HepG2 (cell line): ENCODE results near the gene SND1. TPM values are rescaled to one million over a fixed set of nuclear protein-coding genes. Genes with fewer than 3 reads are reported as not detected.
A peak's percentile ranks its signal among the peaks of the same experiment; 100 is the strongest.

Experiments
- ATAC-seq: fragments of 200-7000 bp; cut with Tn5 transposase; 3 replicates; pipeline ENCODE4 v1.9.1; 2020; ENCODE audit warnings: mild to moderate bottlenecking, moderate library complexity
- BruUV-seq: library from RNA; stranded (reverse); fragments of 400-500 nt; replicated peaks from 2 replicates; lab custom pipeline; 2021; lab: Mats Ljungman, UMichigan
- CTCF ChIA-PET: fragments of 300-600 bp; formaldehyde crosslinking; extraction: SDS; loops from one replicate; lab custom pipeline; 2021; ENCODE audit warnings: low total read pairs, inconsistent platforms, low intra/inter-chr PET ratio; lab: Yijun Ruan, JAX
- POLR2A ChIA-PET: fragments of 350-600 bp; sonication (Branson Sonifier 250); formaldehyde crosslinking; loops from one replicate; lab custom pipeline; 2020; ENCODE audit warnings: antibody characterized with exemption, inconsistent platforms; lab: Yijun Ruan, JAX
- DNase-seq: peaks from one replicate; pipeline ENCODE4 v3.0.0-alpha.2; 2015; ENCODE audit warnings: low spot score
- FAIRE-seq: peaks from 3 replicates; lab custom pipeline; 2011; peaks lifted over from hg19 to GRCh38; lab: Jason Lieb, UNC
- H2AFZ ChIP-seq: one replicate; pipeline ENCODE4 v1.6.1; 2011; ENCODE audit warnings: low read length, inconsistent platforms
- H3K27ac ChIP-seq: fragments of 300-600 bp; 3 replicates; pipeline ENCODE4 v1.8.0; 2011; ENCODE audit warnings: mixed run types, mild to moderate bottlenecking, mixed read lengths, low read length, inconsistent platforms; ENCODE audit not compliant: insufficient read depth; ENCODE audit errors: extremely low read length
- H3K27me3 ChIP-seq, 2 experiments: fragments of 200-600 bp in 1 of 2; 2 replicates in 1 of 2; 3 replicates in 1 of 2; pipeline versions ENCODE4 v1.6.0 to v1.8.0; 2011; ENCODE audit warnings: low read length in 2 of 2, mild to moderate bottlenecking in 2 of 2, moderate library complexity in 2 of 2, inconsistent platforms in 1 of 2; ENCODE audit not compliant: insufficient read depth in 2 of 2, control insufficient read depth in 1 of 2
- H3K36me3 ChIP-seq, 2 experiments: fragments of 200-600 bp in 1 of 2; replicated peaks in 1 of 2; 2 replicates in 1 of 2; 3 replicates in 1 of 2; pipeline versions ENCODE4 v1.5.1 to v1.8.0; 2011; ENCODE audit warnings: low read length in 2 of 2, inconsistent platforms in 1 of 2; ENCODE audit not compliant: insufficient read depth in 2 of 2, control insufficient read depth in 1 of 2
- H3K4me1 ChIP-seq: 2 replicates; pipeline ENCODE4 v1.5.1; 2012; ENCODE audit warnings: low read length, inconsistent platforms; ENCODE audit not compliant: insufficient read depth
- H3K4me2 ChIP-seq: 2 replicates; pipeline ENCODE4 v1.6.0; 2011; ENCODE audit warnings: low read depth, low read length, inconsistent platforms
- H3K4me3 ChIP-seq, 3 experiments: fragments of 200-600 bp in 1 of 3; sonication (generic), shearing (Covaris generic) in 1 of 3; replicated peaks in 1 of 3; 2 replicates each; pipeline ENCODE4 v1.5.1; 2011 to 2016; ENCODE audit warnings: low read length in 3 of 3, inconsistent platforms in 2 of 3, low read depth in 2 of 3, mild to moderate bottlenecking in 2 of 3, control low read depth in 1 of 3, mixed read lengths in 1 of 3; ENCODE audit not compliant: insufficient read depth in 1 of 3
- H3K79me2 ChIP-seq: one replicate; pipeline ENCODE4 v1.6.1; 2011; ENCODE audit warnings: low read length, inconsistent platforms; ENCODE audit not compliant: insufficient read depth
- H3K9ac ChIP-seq: 2 replicates; pipeline ENCODE4 v1.6.0; 2011; ENCODE audit warnings: mild to moderate bottlenecking, low read depth, low read length, inconsistent platforms; ENCODE audit not compliant: insufficient read depth
- H3K9me3 ChIP-seq: 2 replicates; pipeline ENCODE4 v1.5.1; 2012; ENCODE audit warnings: mild to moderate bottlenecking, low read length
- H4K20me1 ChIP-seq: 2 replicates; pipeline ENCODE4 v1.6.0; 2011; ENCODE audit warnings: inconsistent platforms, mild to moderate bottlenecking, low read length, moderate library complexity; ENCODE audit not compliant: insufficient read depth
- GABPB1 ChIP-seq: IDR thresholded peaks from 2 replicates; pipeline ENCODE4 v1.6.1; 2016; ENCODE audit warnings: mild to moderate bottlenecking, missing genetic modification reagents, moderate library complexity, missing compliant biosample characterization
- HOXD1 ChIP-seq: sonication (generic); formaldehyde crosslinking; IDR thresholded peaks from 2 replicates; pipeline ENCODE4 v1.5.0; 2020; ENCODE audit warnings: missing genetic modification reagents
- MAFF ChIP-seq: IDR thresholded peaks from 2 replicates; pipeline ENCODE4 v1.6.1; 2011; ENCODE audit warnings: low read depth, low read length, improper control_type of control experiment
- MAFK ChIP-seq, 2 experiments: IDR thresholded peaks in 1 of 2; conservative IDR thresholded peaks in 1 of 2; 2 replicates each; pipeline ENCODE4 v1.6.1; 2011; ENCODE audit warnings: improper control_type of control experiment in 2 of 2, low read length in 2 of 2
- MLLT10 ChIP-seq: sonication (generic); formaldehyde crosslinking; IDR thresholded peaks from 2 replicates; pipeline ENCODE4 v1.4.0; 2020; ENCODE audit warnings: missing genetic modification reagents
- MXI1 ChIP-seq: IDR thresholded peaks from 3 replicates; pipeline ENCODE4 v1.6.1; 2012; ENCODE audit warnings: low read depth, low read length, inconsistent platforms, borderline replicate concordance
- NR0B2 ChIP-seq: sonication (generic); formaldehyde crosslinking; IDR thresholded peaks from 2 replicates; pipeline ENCODE4 v1.4.0; 2020; ENCODE audit warnings: mild to moderate bottlenecking, missing genetic modification reagents
- NR3C1 ChIP-seq: sonication (generic); formaldehyde crosslinking; IDR thresholded peaks from 2 replicates; pipeline ENCODE4 v1.4.0; 2020; ENCODE audit warnings: missing genetic modification reagents
- PHF8 ChIP-seq: sonication (generic); formaldehyde crosslinking; IDR thresholded peaks from 2 replicates; pipeline ENCODE4 v1.5.0; 2020; ENCODE audit warnings: missing genetic modification reagents
- POLR2G ChIP-seq: fragments of 200-400 bp; formaldehyde crosslinking; IDR thresholded peaks from 2 replicates; pipeline ENCODE4 v1.6.1; 2018; ENCODE audit warnings: mild to moderate bottlenecking, low read depth, low read length, moderate library complexity
- RBFOX2 ChIP-seq: fragments of 200-400 bp; formaldehyde crosslinking; IDR thresholded peaks from 2 replicates; pipeline ENCODE4 v1.6.1; 2017; ENCODE audit warnings: low read depth, mild to moderate bottlenecking, low read length
- TAF15 ChIP-seq: fragments of 200-400 bp; formaldehyde crosslinking; IDR thresholded peaks from one replicate; pipeline ENCODE4 v1.6.1; 2018; ENCODE audit warnings: mild to moderate bottlenecking, low read depth, low read length; ENCODE audit not compliant: poor library complexity, severe bottlenecking
- TBL1XR1 ChIP-seq: fragments of 150-350 bp; IDR thresholded peaks from 2 replicates; pipeline ENCODE4 v1.6.1; 2014; ENCODE audit warnings: borderline replicate concordance, low read length; ENCODE audit not compliant: partially characterized antibody
- YY1 ChIP-seq: IDR thresholded peaks from 2 replicates; pipeline ENCODE4 v1.6.1; 2011; ENCODE audit warnings: low read length, low read depth, moderate library complexity, mild to moderate bottlenecking; ENCODE audit not compliant: insufficient read depth, insufficient replicate concordance
- ZNF629 ChIP-seq: sonication (generic); formaldehyde crosslinking; conservative IDR thresholded peaks from 2 replicates; pipeline ENCODE4 v1.5.0; 2020; ENCODE audit warnings: missing genetic modification reagents
- ZNF781 ChIP-seq: sonication (generic); formaldehyde crosslinking; IDR thresholded peaks from 2 replicates; pipeline ENCODE4 v1.5.1; 2020; ENCODE audit warnings: borderline replicate concordance, mild to moderate bottlenecking, missing genetic modification reagents; ENCODE audit errors: not compliant biosample characterization
- WGBS: methylation state at CpG from one replicate; pipeline ENCODE4 v1.1.6; 2017; ENCODE audit warnings: low lambda C conversion rate; 5-methylcytosine and 5-hydroxymethylcytosine counted together
- in situ Hi-C: cut with HindIII; loops from 2 replicates; pipeline ENCODE4 v1.10.0; 2017; ENCODE audit warnings: low pct_unique_long_range_greater_than_20kb; ENCODE audit not compliant: extremely low pct_ligation_motif_present
- intact Hi-C: fragments of 100-400 bp; cut with micrococcal nuclease; formaldehyde crosslinking; loops from one replicate; pipeline ENCODE4 v1.10.0; 2022; ENCODE audit not compliant: unreplicated experiment
- polyA plus RNA-seq, 8 experiments: library from polyadenylated mRNA; depleted of rRNA in 3 of 8; stranded (reverse) in 7 of 8; unstranded in 1 of 8; fragments of >200 nt; fragmentation: Illumina TruSeq in 4 of 8; extraction: Trizol in 4 of 8; gene quantifications; 2 replicates each; pipeline versions ENCODE4 v1.2.1 to v1.2.3, GENCODE V29; 2011 to 2016; ENCODE audit warnings: low read depth in 4 of 8, missing spikeins in 1 of 8, mixed read lengths in 1 of 8; ENCODE audit not compliant: insufficient read depth in 1 of 8
- total RNA-seq, 5 experiments: library from RNA; depleted of rRNA; stranded (reverse); fragments of >200 nt; fragmentation: Illumina TruSeq; extraction: Trizol; gene quantifications; 2 replicates each; pipeline ENCODE4 v1.2.3, GENCODE V29; 2016; ENCODE audit warnings: low read depth in 1 of 5

SND1 gene
- total and polyA plus RNA-seq, 2 of the 13 experiments (the other 11 are each of a cell fraction or from before 2014, with no cell fraction given), result 110 to 182 TPM

- TF ChIP-seq ZNF629 (CRISPR knock-in tag) (no peak), GABPB1 (CRISPR knock-in tag) (no peak), HOXD1 (CRISPR knock-in tag) (no peak), PHF8 (CRISPR knock-in tag) (no peak)
- TF ChIP-seq, all 625 proteins: peak for 0
Observed at GRCh38 chr7:127812540-127812939, 160.5 kb downstream of the SND1 start (continued).

- Histone ChIP-seq H3K27me3 (no peaks in the 10 kb centered on the region), H3K9me3 (no peaks in the 10 kb centered on the region), H3K79me2 (peaks cover 48% of the 10 kb centered on the region), H3K4me2 (no peak overlapping the region), H2AFZ (no peak overlapping the region), H3K4me1 (peaks cover 39% of the 10 kb centered on the region), H3K9ac (no peak overlapping the region), H3K4me3 (no peak overlapping the region), H4K20me1 (peaks cover 19% of the 10 kb centered on the region), H3K36me3 (peaks cover 9 to 11% of the 10 kb centered on the region in 2 experiments), H3K27ac (no peak overlapping the region)
- no TSS peak for BruUV-seq
- intact Hi-C loops (no loop called here), in situ Hi-C loops (no loop called here)
- CTCF ChIA-PET, result no interaction called here
- POLR2A ChIA-PET, result no interaction called here
- DNase-seq (no peak), ATAC-seq (no peak), FAIRE-seq (no peak)
- TF ChIP-seq MAFF, result peak; percentile 85
- no peak for TF ChIP-seq NR3C1 (CRISPR knock-in tag)
- peak; percentile 76 to 82; a peak in 3 of 4 replicates for TF ChIP-seq MAFK (conservative IDR thresholded peaks at IDR 0.05 in 1 of 2, IDR thresholded peaks at IDR 0.05 in 1 of 2; ENCODE audit: low read length in 2 of 2)
- WGBS, result over 99% methylated on average over 4 of the region's 4 CpGs
Observed at GRCh38 chr7:127813991-127814541, 162.1 kb downstream of the SND1 start.

- FAIRE-seq (no peak), DNase-seq (no peak), ATAC-seq (no peak)
- Histone ChIP-seq H3K27me3 (no peaks in the 10 kb centered on the region), H3K4me2 (0 out of 2 replicates have a peak overlapping the region, but pooled peaks have one; percentile 5), H3K36me3 (peaks cover 0 to 6% of the 10 kb centered on the region in 2 experiments; a peak in 2 of 5 replicates), H3K4me3 (no peak overlapping the region), H3K79me2 (peaks cover 52% of the 10 kb centered on the region), H3K4me1 (peaks cover 55% of the 10 kb centered on the region), H3K9me3 (no peaks in the 10 kb centered on the region), H3K9ac (no peak overlapping the region), H4K20me1 (peaks cover 29% of the 10 kb centered on the region), H2AFZ (no peak overlapping the region), H3K27ac (no peak overlapping the region)
- in situ Hi-C loops (no loop called here), intact Hi-C loops (no loop called here)
- WGBS, result 92% methylated on average over 3 of the region's 3 CpGs
- POLR2A ChIA-PET, result no interaction called here
- no TSS peak for BruUV-seq
- CTCF ChIA-PET, result no interaction called here
- TF ChIP-seq POLR2G, result no peak
- TF ChIP-seq ZNF781 (CRISPR knock-in tag), result no peak
- TF ChIP-seq NR0B2 (CRISPR knock-in tag), result no peak
- TF ChIP-seq RBFOX2, result no peak
- no peak for TF ChIP-seq MLLT10 (CRISPR knock-in tag)
- TF ChIP-seq MXI1, result no peak
- TF ChIP-seq YY1, result no peak
- no peak for TF ChIP-seq TBL1XR1
- TF ChIP-seq TAF15, result no peak
Observed at GRCh38 chr7:127815631-127816145, 163.7 kb downstream of the SND1 start.
